ENCODE measurements around the gene VPS54.

The VPS54 gene

GRCh38 chr2:63855418-63856302, 163.6 kb downstream of the VPS54 start:
- ChIA-PET CTCF (no interaction called here), POLR2A (interaction anchor here (1.1 kb wide), 1 partner anchor 14 kb away, joined by 3 read pairs; the partner anchor contains the start of gene UGP2)
- TF ChIP-seq HDGF (IDR thresholded peaks at IDR 0.05; ENCODE audit: borderline replicate concordance) = no peak
- TF ChIP-seq FOXK2 (IDR thresholded peaks at IDR 0.05) = no peak
- TF ChIP-seq TARDBP (IDR thresholded peaks at IDR 0.05) = no peak
- TF ChIP-seq BHLHE40 (IDR thresholded peaks at IDR 0.05; ENCODE audit: borderline replicate concordance) = no peak
- no peak for TF ChIP-seq NFRKB (IDR thresholded peaks at IDR 0.05)
- no peak for TF ChIP-seq SUZ12 (IDR thresholded peaks at IDR 0.05)
- TF ChIP-seq PKNOX1 (IDR thresholded peaks at IDR 0.05) = no peak
- TF ChIP-seq CTBP1 (IDR thresholded peaks at IDR 0.05; ENCODE audit: borderline replicate concordance) = no peak
- TF ChIP-seq L3MBTL2 (conservative IDR thresholded peaks at IDR 0.05) = no peak
- TF ChIP-seq LEF1 (IDR thresholded peaks at IDR 0.05; ENCODE audit: borderline replicate concordance) = no peak
- no peak for TF ChIP-seq FOXM1 (IDR thresholded peaks at IDR 0.05; ENCODE audit: borderline replicate concordance)
- no peak for TF ChIP-seq SP1 (IDR thresholded peaks at IDR 0.05)
- no peak for TF ChIP-seq ARNT (IDR thresholded peaks at IDR 0.05)
- TF ChIP-seq ELF4 (IDR thresholded peaks at IDR 0.05) = no peak
- no peak for TF ChIP-seq FOXA1 (IDR thresholded peaks at IDR 0.05)
- no peak for TF ChIP-seq ZNF384 (IDR thresholded peaks at IDR 0.05)
- no peak for DNase-seq (ENCODE audit: extremely low spot score)

- ChIA-PET CTCF (interaction anchor here (0.6 kb wide), 1 partner anchor 154 kb away, joined by 3 read pairs; no protein-coding TSS in a partner anchor), POLR2A (no interaction called here)
- no peak for DNase-seq (ENCODE audit: extremely low spot score)
- TF ChIP-seq ELF4 (IDR thresholded peaks at IDR 0.05) = no peak
- TF ChIP-seq ARNT (IDR thresholded peaks at IDR 0.05) = no peak
- TF ChIP-seq FOXA1 (IDR thresholded peaks at IDR 0.05) = no peak
- no peak for TF ChIP-seq L3MBTL2 (conservative IDR thresholded peaks at IDR 0.05)
- no peak for TF ChIP-seq BHLHE40 (IDR thresholded peaks at IDR 0.05; ENCODE audit: borderline replicate concordance)
These were observed 165.5 kb downstream of the VPS54 start for GRCh38 chr2:63853527-63854310.

GRCh38 chr2:63851691-63852311, 167.4 kb downstream of the VPS54 start:
- no peak for DNase-seq (ENCODE audit: extremely low spot score)
- POLR2A ChIA-PET = interaction anchor here (0.7 to 2.1 kb wide), 2 partner anchors 10 to 263 kb away, joined by 3 to 11 read pairs; partner anchors contain the start of genes MDH1, UGP2 and WDPCP
- CTCF ChIA-PET = interaction anchor here (1.4 kb wide), 1 partner anchor 9 kb away, joined by 8 read pairs; no protein-coding TSS in a partner anchor
- TF ChIP-seq L3MBTL2 (conservative IDR thresholded peaks at IDR 0.05) (no peak), SUZ12 (IDR thresholded peaks at IDR 0.05) (no peak), NFRKB (IDR thresholded peaks at IDR 0.05) (no peak), ELF4 (IDR thresholded peaks at IDR 0.05) (no peak), FOXM1 (IDR thresholded peaks at IDR 0.05; ENCODE audit: borderline replicate concordance) (no peak), CTBP1 (IDR thresholded peaks at IDR 0.05; ENCODE audit: borderline replicate concordance) (no peak), HDGF (IDR thresholded peaks at IDR 0.05; ENCODE audit: borderline replicate concordance) (no peak), TARDBP (IDR thresholded peaks at IDR 0.05) (no peak), ZNF384 (IDR thresholded peaks at IDR 0.05) (no peak), PKNOX1 (IDR thresholded peaks at IDR 0.05) (no peak), LEF1 (IDR thresholded peaks at IDR 0.05; ENCODE audit: borderline replicate concordance) (no peak), BHLHE40 (IDR thresholded peaks at IDR 0.05; ENCODE audit: borderline replicate concordance) (no peak), FOXK2 (IDR thresholded peaks at IDR 0.05) (no peak), SP1 (IDR thresholded peaks at IDR 0.05) (no peak), ARNT (IDR thresholded peaks at IDR 0.05) (no peak), FOXA1 (IDR thresholded peaks at IDR 0.05) (no peak)

- ChIA-PET POLR2A (no interaction called here), CTCF (no interaction called here)
- TF ChIP-seq L3MBTL2 (conservative IDR thresholded peaks at IDR 0.05) (no peak), TARDBP (IDR thresholded peaks at IDR 0.05) (no peak), FOXM1 (IDR thresholded peaks at IDR 0.05; ENCODE audit: borderline replicate concordance) (no peak), SUZ12 (IDR thresholded peaks at IDR 0.05) (no peak), LEF1 (IDR thresholded peaks at IDR 0.05; ENCODE audit: borderline replicate concordance) (no peak), NFRKB (IDR thresholded peaks at IDR 0.05) (no peak), ARNT (IDR thresholded peaks at IDR 0.05) (no peak), SP1 (IDR thresholded peaks at IDR 0.05) (no peak)
- no peak for DNase-seq (ENCODE audit: extremely low spot score)
These were observed 168.6 kb downstream of the VPS54 start for GRCh38 chr2:63850649-63851048.

- no peak for DNase-seq (ENCODE audit: extremely low spot score)
- ChIA-PET CTCF (no interaction called here), POLR2A (interaction anchor here (0.8 kb wide), 1 partner anchor 9 kb away, joined by 5 read pairs; the partner anchor contains the start of gene UGP2)
- no peak for TF ChIP-seq SUZ12 (IDR thresholded peaks at IDR 0.05)
- no peak for TF ChIP-seq FOXM1 (IDR thresholded peaks at IDR 0.05; ENCODE audit: borderline replicate concordance)
- TF ChIP-seq TARDBP (IDR thresholded peaks at IDR 0.05) = no peak
- no peak for TF ChIP-seq NFRKB (IDR thresholded peaks at IDR 0.05)
- no peak for TF ChIP-seq ARNT (IDR thresholded peaks at IDR 0.05)
- no peak for TF ChIP-seq HDGF (IDR thresholded peaks at IDR 0.05; ENCODE audit: borderline replicate concordance)
These were observed 169.0 kb downstream of the VPS54 start for GRCh38 chr2:63850204-63850571.
